Measurements from ENCODE around the gene RAP1GDS1. TPM values are rescaled to one million over a fixed set of nuclear protein-coding genes. Genes with fewer than 3 reads are reported as not detected.

Gene RAP1GDS1
- total and polyA plus RNA-seq, 2 of the 13 experiments (the other 11 are each of a cell fraction or from before 2014, with no cell fraction given), result 19.3 to 42.5 TPM

GRCh38 chr4:98261405-98262291, 464 bp downstream of the RAP1GDS1 start (continued):
- no peak; the same call in 1 of the 2 replicates for TF ChIP-seq HNF1B (CRISPR knock-in tag; IDR thresholded peaks at IDR 0.05)
- no peak for TF ChIP-seq KLF9 (CRISPR knock-in tag; IDR thresholded peaks at IDR 0.05; ENCODE audit: low read depth)
- TF ChIP-seq ZNF280D (CRISPR knock-in tag; IDR thresholded peaks at IDR 0.05), result no peak
- peak; percentile 13 for TF ChIP-seq U2AF1 (optimal IDR thresholded peaks at IDR 0.05; ENCODE audit: low read depth, low read length)
- no peak for TF ChIP-seq HNF1A (IDR thresholded peaks at IDR 0.05; ENCODE audit: low read depth)
- peak; percentile 43; the same call in 1 of the 2 replicates for TF ChIP-seq HNF1A (CRISPR knock-in tag; IDR thresholded peaks at IDR 0.05; ENCODE audit: borderline replicate concordance)
- TF ChIP-seq ZNF276 (CRISPR knock-in tag; IDR thresholded peaks at IDR 0.05; ENCODE audit: low read depth), result 0 out of 2 replicates have a peak, but pooled peaks have one; percentile 60
- TF ChIP-seq ATF3 (CRISPR knock-in tag; IDR thresholded peaks at IDR 0.05), result no peak
- no peak for TF ChIP-seq ZNF180 (CRISPR knock-in tag; IDR thresholded peaks at IDR 0.05; ENCODE audit: borderline replicate concordance, low read depth)

Measured in HepG2 (cell line).